ENCODE results near the gene DNAI4.

DNA sequence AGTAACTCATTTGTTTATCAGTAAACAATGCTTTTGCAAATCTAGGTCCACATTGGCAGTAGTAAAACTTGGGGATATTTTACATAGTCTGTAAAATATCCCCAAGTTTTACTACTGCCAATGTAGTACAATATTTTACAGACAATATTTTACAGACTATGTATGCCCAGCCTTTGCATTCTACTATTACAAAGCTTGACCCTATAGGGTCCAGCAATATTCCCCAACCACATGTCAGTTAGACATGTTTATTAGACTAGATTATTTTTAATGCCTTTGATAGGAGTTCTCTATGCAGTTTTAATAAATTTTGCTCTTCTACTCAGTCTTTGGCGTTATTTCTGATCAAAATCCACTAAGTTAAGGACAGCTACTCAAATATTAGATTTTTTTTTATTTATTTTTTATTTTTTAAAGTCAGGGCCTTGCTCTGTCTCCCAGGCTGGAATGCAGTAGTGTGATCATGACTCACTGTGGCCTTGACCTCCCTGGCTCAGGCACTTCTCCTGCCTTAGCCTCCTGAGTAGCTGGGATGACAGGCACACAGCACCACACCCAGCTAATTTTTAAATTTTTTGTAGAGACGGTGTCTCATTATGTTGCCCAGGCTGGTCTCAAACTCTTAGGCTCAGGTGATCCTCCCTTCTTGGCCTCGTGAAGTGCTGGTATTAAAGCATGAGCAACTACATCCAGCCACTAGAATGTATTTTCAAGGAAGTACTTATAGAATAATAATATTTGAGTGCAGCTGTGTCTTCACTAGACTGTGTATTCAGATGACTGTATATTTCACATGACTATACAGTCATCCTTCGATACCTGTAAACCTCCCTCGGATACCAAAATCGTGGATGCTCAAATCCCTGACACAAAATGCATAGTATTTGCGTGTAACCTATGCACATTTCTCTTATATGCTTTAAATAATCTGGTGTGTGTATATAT is 19.9 kb upstream of the DNAI4 start:
- TF ChIP-seq, protein P1, sequence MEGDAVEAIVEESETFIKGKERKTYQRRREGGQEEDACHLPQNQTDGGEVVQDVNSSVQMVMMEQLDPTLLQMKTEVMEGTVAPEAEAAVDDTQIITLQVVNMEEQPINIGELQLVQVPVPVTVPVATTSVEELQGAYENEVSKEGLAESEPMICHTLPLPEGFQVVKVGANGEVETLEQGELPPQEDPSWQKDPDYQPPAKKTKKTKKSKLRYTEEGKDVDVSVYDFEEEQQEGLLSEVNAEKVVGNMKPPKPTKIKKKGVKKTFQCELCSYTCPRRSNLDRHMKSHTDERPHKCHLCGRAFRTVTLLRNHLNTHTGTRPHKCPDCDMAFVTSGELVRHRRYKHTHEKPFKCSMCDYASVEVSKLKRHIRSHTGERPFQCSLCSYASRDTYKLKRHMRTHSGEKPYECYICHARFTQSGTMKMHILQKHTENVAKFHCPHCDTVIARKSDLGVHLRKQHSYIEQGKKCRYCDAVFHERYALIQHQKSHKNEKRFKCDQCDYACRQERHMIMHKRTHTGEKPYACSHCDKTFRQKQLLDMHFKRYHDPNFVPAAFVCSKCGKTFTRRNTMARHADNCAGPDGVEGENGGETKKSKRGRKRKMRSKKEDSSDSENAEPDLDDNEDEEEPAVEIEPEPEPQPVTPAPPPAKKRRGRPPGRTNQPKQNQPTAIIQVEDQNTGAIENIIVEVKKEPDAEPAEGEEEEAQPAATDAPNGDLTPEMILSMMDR (conservative IDR thresholded peaks at IDR 0.05; ENCODE audit: low read depth, low read length): no peak
- TF ChIP-seq SMC3 (IDR thresholded peaks at IDR 0.05; ENCODE audit: low read depth, low read length) (no peak), POLR2A (IDR thresholded peaks at IDR 0.05; ENCODE audit: low read depth, low read length) (no peak), RCOR1 (IDR thresholded peaks at IDR 0.05; ENCODE audit: insufficient replicate concordance, low read length) (no peak), MAZ (IDR thresholded peaks at IDR 0.05; ENCODE audit: borderline replicate concordance, low read depth, low read length) (no peak), MXI1 (IDR thresholded peaks at IDR 0.05; ENCODE audit: borderline replicate concordance, low read depth, low read length) (no peak), NFE2L2 (IDR thresholded peaks at IDR 0.05; ENCODE audit: low read depth, low read length) (no peak), RAD21 (IDR thresholded peaks at IDR 0.05; ENCODE audit: low read length) (no peak), CHD1 (IDR thresholded peaks at IDR 0.05; ENCODE audit: low read depth, low read length) (no peak), CEBPB (IDR thresholded peaks at IDR 0.05; ENCODE audit: low read depth, low read length) (no peak)
- TF ChIP-seq, protein P2, sequence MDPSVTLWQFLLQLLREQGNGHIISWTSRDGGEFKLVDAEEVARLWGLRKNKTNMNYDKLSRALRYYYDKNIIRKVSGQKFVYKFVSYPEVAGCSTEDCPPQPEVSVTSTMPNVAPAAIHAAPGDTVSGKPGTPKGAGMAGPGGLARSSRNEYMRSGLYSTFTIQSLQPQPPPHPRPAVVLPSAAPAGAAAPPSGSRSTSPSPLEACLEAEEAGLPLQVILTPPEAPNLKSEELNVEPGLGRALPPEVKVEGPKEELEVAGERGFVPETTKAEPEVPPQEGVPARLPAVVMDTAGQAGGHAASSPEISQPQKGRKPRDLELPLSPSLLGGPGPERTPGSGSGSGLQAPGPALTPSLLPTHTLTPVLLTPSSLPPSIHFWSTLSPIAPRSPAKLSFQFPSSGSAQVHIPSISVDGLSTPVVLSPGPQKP (IDR thresholded peaks at IDR 0.05; ENCODE audit: borderline replicate concordance, low read depth, low read length): no peak
- TF ChIP-seq, protein P3, sequence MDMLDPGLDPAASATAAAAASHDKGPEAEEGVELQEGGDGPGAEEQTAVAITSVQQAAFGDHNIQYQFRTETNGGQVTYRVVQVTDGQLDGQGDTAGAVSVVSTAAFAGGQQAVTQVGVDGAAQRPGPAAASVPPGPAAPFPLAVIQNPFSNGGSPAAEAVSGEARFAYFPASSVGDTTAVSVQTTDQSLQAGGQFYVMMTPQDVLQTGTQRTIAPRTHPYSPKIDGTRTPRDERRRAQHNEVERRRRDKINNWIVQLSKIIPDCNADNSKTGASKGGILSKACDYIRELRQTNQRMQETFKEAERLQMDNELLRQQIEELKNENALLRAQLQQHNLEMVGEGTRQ (IDR thresholded peaks at IDR 0.05; ENCODE audit: low read depth, low read length): no peak

All from IMR-90 (cell line).